Melanocyte of skin (primary cell): ENCODE results near the gene ZYG11B. TPM values are rescaled to one million over a fixed set of nuclear protein-coding genes. Genes with fewer than 3 reads are reported as not detected.

ENCODE experiments used
- small RNA-seq, 2 donors: library from RNA; depleted of rRNA; stranded (forward); fragments of <200 nt; gene quantifications; one replicate each; pipeline ENCODE3, GENCODE V24; 2012
- total RNA-seq, 2 donors: library from RNA; depleted of rRNA; stranded (reverse); fragments of >200 nt; gene quantifications; 2 replicates each; pipeline ENCODE4 v1.2.3, GENCODE V29; 2012

ZYG11B gene
- total RNA-seq: 10 to 100 TPM; 30.6 to 38.5 TPM

GRCh38 chr1:52726265-52727113, at the start of gene ZYG11B:
TSS of gene ZYG11B (plus strand) at chr1:52726453. CDS start at chr1:52726654, 201 bp downstream.

GRCh38 chr1:52697795-52698674, 28.2 kb upstream of the ZYG11B start, which contains the start of gene COA7:
TSS of gene COA7 (minus strand) at chr1:52698347. CDS start at chr1:52698326, 21 bp downstream.

GRCh38 chr1:52842643-52843310, 116.5 kb downstream of the ZYG11B start, which contains the start of gene ZYG11A:
TSS of gene ZYG11A (plus strand) at chr1:52842760. CDS start at chr1:52842884, 124 bp downstream.

Small RNA genes within 50 kb of the gene (small RNA-seq; reads per million reads assigned to genes)
- gene RN7SL62P (0 reads per million in 2 donors), gene RNU2-30P (4.6 to 9.2 reads per million in 2 donors), gene RNU6-969P (0 reads per million in 2 donors)

Other genes with a start within 250 kb of the ZYG11B start
- 10 to 100 TPM; 17.9 to 23.6 TPM for gene TUT4, start 173.4 kb upstream of the ZYG11B start, total RNA-seq
- gene GPX7, start 124.1 kb upstream of the ZYG11B start, total RNA-seq: 10 to 100 TPM; 14.8 to 17.0 TPM
- not detected for gene SHISAL2A, start 93.3 kb upstream of the ZYG11B start, total RNA-seq
- gene COA7, start 28.1 kb upstream of the ZYG11B start, total RNA-seq: 10 to 100 TPM; 15.8 to 23.6 TPM
- 1 to 10 TPM in 1 of 2 donors, not detected in 1; 1.3 TPM for gene ZYG11A, start 116.3 kb downstream of the ZYG11B start, total RNA-seq
- 10 to 100 TPM; 10.7 to 25.5 TPM for gene ECHDC2, start 195.3 kb downstream of the ZYG11B start, total RNA-seq
- 10 to 100 TPM; 78.8 to 83.6 TPM for gene SCP2, start 200.8 kb downstream of the ZYG11B start, total RNA-seq